PC-3 (cell line): ENCODE results near the gene FLT3.
"Not testable (repeated sequence)": the region's sequence is repeated elsewhere in the genome, so short reads cannot be mapped to it uniquely, and the experiment has no call there.

ENCODE experiments used
- EZH2 ChIP-seq: fragments of 300-600 bp; sonication (generic); IDR thresholded peaks from one replicate; pipeline ENCODE4 v1.6.1; 2017; ENCODE audit warnings: antibody characterized with exemption, mild to moderate bottlenecking, low read length; ENCODE audit not compliant: unreplicated experiment
- TF ChIP-seq, protein P1 (sequence below): fragments of 300-600 bp; sonication (generic); conservative IDR thresholded peaks from 2 replicates; pipeline ENCODE4 v1.5.1; 2017; ENCODE audit warnings: antibody characterized with exemption, low read depth, mild to moderate bottlenecking, low read length

DNA sequence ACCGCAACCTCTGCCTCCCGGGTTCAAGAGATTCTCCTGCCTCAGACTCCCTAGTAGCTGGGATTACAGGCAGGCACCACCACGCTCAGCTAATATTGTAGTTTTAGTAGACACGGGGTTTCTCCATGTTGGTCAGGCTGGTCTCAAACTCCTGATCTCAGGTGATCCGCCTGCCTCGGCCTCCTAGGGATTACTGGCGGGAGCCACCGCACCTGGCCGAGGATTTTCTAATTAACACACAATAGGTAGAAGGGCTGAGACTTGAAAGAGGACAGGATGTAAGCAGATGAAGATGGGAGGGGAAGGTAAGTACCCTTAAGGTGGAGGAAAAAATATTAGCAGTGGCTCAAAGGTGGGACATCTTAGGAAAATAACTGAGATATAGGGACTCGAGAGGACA, 41.2 kb upstream of the FLT3 start:
- TF ChIP-seq, protein P1, sequence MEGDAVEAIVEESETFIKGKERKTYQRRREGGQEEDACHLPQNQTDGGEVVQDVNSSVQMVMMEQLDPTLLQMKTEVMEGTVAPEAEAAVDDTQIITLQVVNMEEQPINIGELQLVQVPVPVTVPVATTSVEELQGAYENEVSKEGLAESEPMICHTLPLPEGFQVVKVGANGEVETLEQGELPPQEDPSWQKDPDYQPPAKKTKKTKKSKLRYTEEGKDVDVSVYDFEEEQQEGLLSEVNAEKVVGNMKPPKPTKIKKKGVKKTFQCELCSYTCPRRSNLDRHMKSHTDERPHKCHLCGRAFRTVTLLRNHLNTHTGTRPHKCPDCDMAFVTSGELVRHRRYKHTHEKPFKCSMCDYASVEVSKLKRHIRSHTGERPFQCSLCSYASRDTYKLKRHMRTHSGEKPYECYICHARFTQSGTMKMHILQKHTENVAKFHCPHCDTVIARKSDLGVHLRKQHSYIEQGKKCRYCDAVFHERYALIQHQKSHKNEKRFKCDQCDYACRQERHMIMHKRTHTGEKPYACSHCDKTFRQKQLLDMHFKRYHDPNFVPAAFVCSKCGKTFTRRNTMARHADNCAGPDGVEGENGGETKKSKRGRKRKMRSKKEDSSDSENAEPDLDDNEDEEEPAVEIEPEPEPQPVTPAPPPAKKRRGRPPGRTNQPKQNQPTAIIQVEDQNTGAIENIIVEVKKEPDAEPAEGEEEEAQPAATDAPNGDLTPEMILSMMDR: not testable (repeated sequence)
- not testable (repeated sequence) for TF ChIP-seq EZH2
